Measurements from ENCODE around the gene PPP1R1C. TPM values are rescaled to one million over a fixed set of nuclear protein-coding genes. Genes with fewer than 3 reads are reported as not detected.

PPP1R1C gene
- total RNA-seq, 6 donors from 2014 or later = 2.6 to 13.6 (median 10.9) TPM; not detected in 1

DNA sequence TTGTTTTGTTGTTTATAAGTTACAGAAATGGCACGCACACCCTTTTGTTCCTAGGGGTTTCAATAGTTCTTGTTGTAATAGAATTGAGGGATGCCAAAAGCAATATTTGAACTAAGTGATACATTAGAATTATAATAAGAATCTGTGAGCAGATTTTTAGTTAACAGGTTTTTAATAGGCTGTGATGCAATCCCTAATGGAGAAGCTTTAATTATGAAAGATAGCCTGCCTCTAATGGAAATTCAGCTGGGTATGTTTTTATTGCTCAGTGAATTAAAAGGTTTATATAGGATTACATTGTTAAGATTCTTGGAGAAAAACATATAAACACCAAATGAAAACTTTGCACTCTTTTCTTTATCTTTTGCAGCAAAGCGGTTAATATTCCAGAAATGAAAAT lies 131.1 kb downstream of the PPP1R1C start:
- TF ChIP-seq POLR2A (IDR thresholded peaks at IDR 0.05) = no peak
- TF ChIP-seq, protein P1, sequence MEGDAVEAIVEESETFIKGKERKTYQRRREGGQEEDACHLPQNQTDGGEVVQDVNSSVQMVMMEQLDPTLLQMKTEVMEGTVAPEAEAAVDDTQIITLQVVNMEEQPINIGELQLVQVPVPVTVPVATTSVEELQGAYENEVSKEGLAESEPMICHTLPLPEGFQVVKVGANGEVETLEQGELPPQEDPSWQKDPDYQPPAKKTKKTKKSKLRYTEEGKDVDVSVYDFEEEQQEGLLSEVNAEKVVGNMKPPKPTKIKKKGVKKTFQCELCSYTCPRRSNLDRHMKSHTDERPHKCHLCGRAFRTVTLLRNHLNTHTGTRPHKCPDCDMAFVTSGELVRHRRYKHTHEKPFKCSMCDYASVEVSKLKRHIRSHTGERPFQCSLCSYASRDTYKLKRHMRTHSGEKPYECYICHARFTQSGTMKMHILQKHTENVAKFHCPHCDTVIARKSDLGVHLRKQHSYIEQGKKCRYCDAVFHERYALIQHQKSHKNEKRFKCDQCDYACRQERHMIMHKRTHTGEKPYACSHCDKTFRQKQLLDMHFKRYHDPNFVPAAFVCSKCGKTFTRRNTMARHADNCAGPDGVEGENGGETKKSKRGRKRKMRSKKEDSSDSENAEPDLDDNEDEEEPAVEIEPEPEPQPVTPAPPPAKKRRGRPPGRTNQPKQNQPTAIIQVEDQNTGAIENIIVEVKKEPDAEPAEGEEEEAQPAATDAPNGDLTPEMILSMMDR (IDR thresholded peaks at IDR 0.05) = no peak
- TF ChIP-seq EP300 (IDR thresholded peaks at IDR 0.05) = no peak
- no peak for TF ChIP-seq POLR2AphosphoS5 (IDR thresholded peaks at IDR 0.05)
- H3K4me3 ChIP-seq = no peak overlapping the region
- WGBS, 2 donors = 85 to 89% methylated on average over 2 of the region's 2 CpGs
- H3K27me3 ChIP-seq = no peaks in the 10 kb centered on the region
- no peak for ATAC-seq (ENCODE audit: low FRiP score in 2 of 2)
- DNase-seq = no peak
- no peaks in the 10 kb centered on the region for H3K36me3 ChIP-seq
- H3K9me3 ChIP-seq = no peaks in the 10 kb centered on the region
- no peak overlapping the region for H3K27ac ChIP-seq
- H3K4me1 ChIP-seq = no peaks in the 10 kb centered on the region

- no peak overlapping the region for H3K4me3 ChIP-seq
- H3K27ac ChIP-seq = no peak overlapping the region
- DNase-seq (no peak), ATAC-seq (ENCODE audit: low FRiP score in 2 of 2) (no peak)
- H3K36me3 ChIP-seq = no peaks in the 10 kb centered on the region
- H3K4me1 ChIP-seq = no peaks in the 10 kb centered on the region
- 81 to 93% methylated on average over 1 of the region's 1 CpG for WGBS, 2 donors
- H3K27me3 ChIP-seq = no peaks in the 10 kb centered on the region
- H3K9me3 ChIP-seq = no peaks in the 10 kb centered on the region
- no peak for TF ChIP-seq POLR2AphosphoS5 (IDR thresholded peaks at IDR 0.05)
- TF ChIP-seq, protein P1 (IDR thresholded peaks at IDR 0.05) = no peak
- no peak for TF ChIP-seq POLR2A (IDR thresholded peaks at IDR 0.05)
These were observed 131.5 kb downstream of the PPP1R1C start for GRCh38 chr2:182117196-182117595.

GRCh38 chr2:182128821-182129707 lies 143.4 kb downstream of the PPP1R1C start:
- Histone ChIP-seq H3K27me3 (no peaks in the 10 kb centered on the region), H3K36me3 (no peaks in the 10 kb centered on the region), H3K9me3 (no peaks in the 10 kb centered on the region), H3K4me3 (no peak overlapping the region), H3K4me1 (no peaks in the 10 kb centered on the region), H3K27ac (no peak overlapping the region)
- DNase-seq (no peak), ATAC-seq (ENCODE audit: low FRiP score in 2 of 2) (no peak)
- 20 to 46% methylated on average over 3 of the region's 3 CpGs for WGBS, 2 donors
- TF ChIP-seq EP300 (IDR thresholded peaks at IDR 0.05) = no peak
- TF ChIP-seq, protein P1 (IDR thresholded peaks at IDR 0.05) = no peak
- TF ChIP-seq POLR2AphosphoS5 (IDR thresholded peaks at IDR 0.05) = no peak
- TF ChIP-seq POLR2A (IDR thresholded peaks at IDR 0.05) = no peak

- no peak for TF ChIP-seq EP300 (IDR thresholded peaks at IDR 0.05)
- TF ChIP-seq POLR2AphosphoS5 (IDR thresholded peaks at IDR 0.05) = no peak
- no peak for TF ChIP-seq POLR2A (IDR thresholded peaks at IDR 0.05)
- TF ChIP-seq, protein P1 (IDR thresholded peaks at IDR 0.05) = no peak
- no peak overlapping the region for H3K4me3 ChIP-seq
- no peak overlapping the region for H3K27ac ChIP-seq
- no peaks in the 10 kb centered on the region for H3K36me3 ChIP-seq
- DNase-seq (no peak), ATAC-seq (ENCODE audit: low FRiP score in 2 of 2) (no peak)
- H3K4me1 ChIP-seq = no peaks in the 10 kb centered on the region
- no peaks in the 10 kb centered on the region for H3K27me3 ChIP-seq
- no peaks in the 10 kb centered on the region for H3K9me3 ChIP-seq
These were observed 147.0 kb downstream of the PPP1R1C start for GRCh38 chr2:182132605-182133004.
